Trophoblast cell (in vitro differentiated cells and primary cell): ENCODE data around the gene CD1E.

Source experiments
- DNase-seq, 2 donors: peaks; one replicate each; pipeline ENCODE4 v3.0.0-alpha.2; 2016
- H2AFZ ChIP-seq: 2 replicates; pipeline ENCODE4 v1.6.1; 2013; ENCODE audit warnings: low read length, moderate library complexity, mild to moderate bottlenecking; ENCODE audit not compliant: insufficient read depth, poor library complexity
- H2AK5ac ChIP-seq: 2 replicates; pipeline ENCODE4 v1.6.1; 2013; ENCODE audit warnings: mild to moderate bottlenecking, low read length
- H2BK120ac ChIP-seq: 2 replicates; pipeline ENCODE4 v1.6.1; 2013; ENCODE audit warnings: low read length, mild to moderate bottlenecking, moderate library complexity; ENCODE audit not compliant: insufficient read depth, poor library complexity
- H2BK12ac ChIP-seq: 2 replicates; pipeline ENCODE4 v1.6.1; 2013; ENCODE audit warnings: mild to moderate bottlenecking, low read length, moderate library complexity
- H2BK5ac ChIP-seq: 2 replicates; pipeline ENCODE4 v1.6.1; 2013; ENCODE audit warnings: low read length, low read depth, moderate library complexity, mild to moderate bottlenecking; ENCODE audit not compliant: poor library complexity
- H3K14ac ChIP-seq: 2 replicates; pipeline ENCODE4 v1.6.1; 2013; ENCODE audit warnings: mild to moderate bottlenecking, low read length
- H3K18ac ChIP-seq: 2 replicates; pipeline ENCODE4 v1.6.1; 2013; ENCODE audit warnings: mild to moderate bottlenecking, low read length
- H3K23ac ChIP-seq: 2 replicates; pipeline ENCODE4 v1.6.1; 2013; ENCODE audit warnings: low read length
- H3K27ac ChIP-seq: 2 replicates; pipeline ENCODE4 v1.5.1; 2013; ENCODE audit warnings: low read depth, mild to moderate bottlenecking, inconsistent platforms, low read length, moderate library complexity
- H3K27me3 ChIP-seq: 2 replicates; pipeline ENCODE4 v1.6.1; 2013; ENCODE audit warnings: inconsistent platforms, mild to moderate bottlenecking, low read length, moderate library complexity; ENCODE audit not compliant: insufficient read depth
- H3K36me3 ChIP-seq, 2 experiments: 1 replicate in 1 of 2; 2 replicates in 1 of 2; pipeline ENCODE4 v1.6.1; 2013; ENCODE audit warnings: low read length in 2 of 2, mild to moderate bottlenecking in 2 of 2, moderate library complexity in 1 of 2; ENCODE audit not compliant: insufficient read depth in 2 of 2, control insufficient read depth in 1 of 2
- H3K4ac ChIP-seq: 2 replicates; pipeline ENCODE4 v1.6.1; 2013; ENCODE audit warnings: low read depth, mild to moderate bottlenecking, low read length, moderate library complexity
- H3K4me1 ChIP-seq, 2 experiments: 1 replicate in 1 of 2; 2 replicates in 1 of 2; pipeline ENCODE4 v1.6.1; 2013; ENCODE audit warnings: low read length in 2 of 2, mild to moderate bottlenecking in 2 of 2, moderate library complexity in 1 of 2; ENCODE audit not compliant: insufficient read depth in 2 of 2, control insufficient read depth in 1 of 2
- H3K4me2 ChIP-seq: 2 replicates; pipeline ENCODE4 v1.6.1; 2013; ENCODE audit warnings: inconsistent platforms, mild to moderate bottlenecking, low read length, moderate library complexity
- H3K4me3 ChIP-seq: 2 replicates; pipeline ENCODE4 v1.5.1; 2013; ENCODE audit warnings: mild to moderate bottlenecking, low read depth, low read length, inconsistent platforms
- H3K79me1 ChIP-seq: one replicate; pipeline ENCODE4 v1.6.1; 2013; ENCODE audit warnings: low read length
- H3K79me2 ChIP-seq: 2 replicates; pipeline ENCODE4 v1.6.1; 2013; ENCODE audit warnings: low read length, mild to moderate bottlenecking; ENCODE audit not compliant: control insufficient read depth, insufficient read depth, poor library complexity
- H3K9ac ChIP-seq: 2 replicates; pipeline ENCODE4 v1.6.1; 2013; ENCODE audit warnings: mild to moderate bottlenecking, low read length
- H3K9me3 ChIP-seq: 2 replicates; pipeline ENCODE4 v1.6.1; 2013; ENCODE audit warnings: low read depth, mild to moderate bottlenecking, control low read depth, inconsistent platforms, low read length; ENCODE audit not compliant: insufficient read depth
- H4K12ac ChIP-seq: 2 replicates; pipeline ENCODE4 v1.6.1; 2013; ENCODE audit warnings: low read depth, mild to moderate bottlenecking, low read length, moderate library complexity
- H4K8ac ChIP-seq: 2 replicates; pipeline ENCODE4 v1.6.1; 2013; ENCODE audit warnings: low read depth, mild to moderate bottlenecking, low read length, moderate library complexity
- H4K91ac ChIP-seq: one replicate; pipeline ENCODE4 v1.6.1; 2013; ENCODE audit warnings: low read depth, mild to moderate bottlenecking, low read length, moderate library complexity
- WGBS: extraction: QIAGEN DNeasy Blood & Tissue Kit; methylation state at CpG from one replicate; pipeline ENCODE4 v1.1.7; 2013; ENCODE audit warnings: missing lambda C conversion rate; ENCODE audit not compliant: insufficient read length, insufficient coverage; ENCODE audit errors: extremely low coverage; 5-methylcytosine and 5-hydroxymethylcytosine counted together

Gene CD1E

GRCh38 chr1:158362482-158362881 is 8.8 kb downstream of the CD1E start:
- Histone ChIP-seq H4K8ac (no peak overlapping the region), H3K18ac (no peak overlapping the region), H2AFZ (no peak overlapping the region), H3K9ac (no peak overlapping the region), H3K4me2 (no peak overlapping the region), H2AK5ac (no peak overlapping the region), H3K79me1 (no peaks in the 10 kb centered on the region), H2BK12ac (no peak overlapping the region), H3K27me3 (no peaks in the 10 kb centered on the region), H4K12ac (no peak overlapping the region), H3K4me3 (no peak overlapping the region), H3K36me3 (no peaks in the 10 kb centered on the region), H3K9me3 (no peaks in the 10 kb centered on the region), H3K4ac (no peak overlapping the region), H3K23ac (no peak overlapping the region), H3K79me2 (no peaks in the 10 kb centered on the region), H3K27ac (no peak overlapping the region), H4K91ac (no peak overlapping the region), H3K4me1 (no peaks in the 10 kb centered on the region), H2BK5ac (no peak overlapping the region), H3K14ac (no peak overlapping the region), H2BK120ac (no peak overlapping the region)
- DNase-seq = no peak
- no CpG with 5 or more reads among the region's 1 CpG for WGBS

- no peak overlapping the region for H3K4me3 ChIP-seq
- H3K79me1 ChIP-seq = no peaks in the 10 kb centered on the region
- no peak overlapping the region for H3K9ac ChIP-seq
- H3K9me3 ChIP-seq = no peaks in the 10 kb centered on the region
- no peak overlapping the region for H3K4ac ChIP-seq
- no peaks in the 10 kb centered on the region for H3K27me3 ChIP-seq
- no peak overlapping the region for H3K27ac ChIP-seq
- H4K91ac ChIP-seq = no peak overlapping the region
- H2AK5ac ChIP-seq = no peak overlapping the region
- no peak overlapping the region for H2AFZ ChIP-seq
- H4K8ac ChIP-seq = no peak overlapping the region
- DNase-seq = no peak
- no peaks in the 10 kb centered on the region for H3K36me3 ChIP-seq
- no peak overlapping the region for H2BK120ac ChIP-seq
- H2BK5ac ChIP-seq = no peak overlapping the region
- no peaks in the 10 kb centered on the region for H3K79me2 ChIP-seq
- H3K23ac ChIP-seq = no peak overlapping the region
- no peak overlapping the region for H3K18ac ChIP-seq
- no peak overlapping the region for H4K12ac ChIP-seq
- H2BK12ac ChIP-seq = no peak overlapping the region
- WGBS = no CpG with 5 or more reads among the region's 1 CpG
- H3K4me2 ChIP-seq = no peak overlapping the region
- H3K14ac ChIP-seq = no peak overlapping the region
- no peaks in the 10 kb centered on the region for H3K4me1 ChIP-seq
Measured at GRCh38 chr1:158362941-158363340, 9.2 kb downstream of the CD1E start.

- Histone ChIP-seq H3K9me3 (no peaks in the 10 kb centered on the region), H3K27me3 (no peaks in the 10 kb centered on the region), H3K79me2 (no peaks in the 10 kb centered on the region), H4K12ac (no peak overlapping the region), H4K8ac (no peak overlapping the region), H2BK12ac (no peak overlapping the region), H3K4me3 (no peak overlapping the region), H3K14ac (no peak overlapping the region), H2AK5ac (no peak overlapping the region), H3K36me3 (no peaks in the 10 kb centered on the region), H4K91ac (no peak overlapping the region), H3K4me2 (no peak overlapping the region), H3K23ac (no peak overlapping the region), H3K4ac (no peak overlapping the region), H3K27ac (no peak overlapping the region), H3K18ac (no peak overlapping the region), H2AFZ (no peak overlapping the region), H3K4me1 (no peaks in the 10 kb centered on the region), H2BK5ac (no peak overlapping the region), H3K9ac (no peak overlapping the region), H2BK120ac (no peak overlapping the region), H3K79me1 (no peaks in the 10 kb centered on the region)
- DNase-seq = no peak
Measured at GRCh38 chr1:158366783-158367182, 13.1 kb downstream of the CD1E start.

- Histone ChIP-seq H3K9me3 (no peaks in the 10 kb centered on the region), H2BK5ac (no peak overlapping the region), H4K8ac (no peak overlapping the region), H3K14ac (no peak overlapping the region), H3K9ac (no peak overlapping the region), H3K4me1 (no peaks in the 10 kb centered on the region), H3K4me2 (no peak overlapping the region), H3K23ac (no peak overlapping the region), H3K79me2 (no peaks in the 10 kb centered on the region), H2AFZ (no peak overlapping the region), H3K4ac (no peak overlapping the region), H3K79me1 (no peaks in the 10 kb centered on the region), H3K27me3 (no peaks in the 10 kb centered on the region), H4K12ac (no peak overlapping the region), H2AK5ac (no peak overlapping the region), H3K27ac (no peak overlapping the region), H2BK12ac (no peak overlapping the region), H4K91ac (no peak overlapping the region), H3K4me3 (no peak overlapping the region), H3K18ac (no peak overlapping the region), H3K36me3 (no peaks in the 10 kb centered on the region), H2BK120ac (no peak overlapping the region)
- no CpG with 5 or more reads among the region's 6 CpGs for WGBS
- no peak for DNase-seq
Measured at GRCh38 chr1:158371188-158371953, 17.7 kb downstream of the CD1E start.
